NOMO-1 (cell line): ENCODE measurements around the gene COX19.
A peak's percentile ranks its signal among the peaks of the same experiment; 100 is the strongest.
"Not testable (repeated sequence)": the region's sequence is repeated elsewhere in the genome, so short reads cannot be mapped to it uniquely, and the experiment has no call there.

Source experiments
- DNase-seq, 2 experiments: peaks; one replicate each; lab custom pipeline; 2025; ENCODE audit not compliant: unreplicated experiment in 2 of 2; lab: John Stamatoyannopoulos, UW

COX19 gene

GRCh38 chr7:963236-964078 lies 11.9 kb downstream of the COX19 start:
- DNase-seq = no peak

- no peak for DNase-seq
Observed at GRCh38 chr7:962401-963081, 12.8 kb downstream of the COX19 start.

- no peak for DNase-seq
Observed at GRCh38 chr7:961546-962400, 13.6 kb downstream of the COX19 start.

- not testable (repeated sequence) for DNase-seq
Observed at GRCh38 chr7:960972-961371, 14.4 kb downstream of the COX19 start.

- no peak for DNase-seq
Observed at GRCh38 chr7:960269-960871, 15.0 kb downstream of the COX19 start.

- DNase-seq = not testable (repeated sequence)
Observed at GRCh38 chr7:959740-960139, 15.6 kb downstream of the COX19 start.

- DNase-seq = no peak
Observed at GRCh38 chr7:959271-959670, 16.1 kb downstream of the COX19 start.

- DNase-seq = no peak
Observed at GRCh38 chr7:958221-959200, 16.8 kb downstream of the COX19 start.

GRCh38 chr7:957418-958220 lies 17.7 kb downstream of the COX19 start:
- DNase-seq = peak; percentile 85 to 96

GRCh38 chr7:956031-956430 lies 19.3 kb downstream of the COX19 start:
- DNase-seq = no peak

- peak; percentile 56 to 80 for DNase-seq
Observed at GRCh38 chr7:954330-955238, 20.8 kb downstream of the COX19 start, which contains the start of gene ADAP1. ADAP1 (minus strand) TSS chr7:954680; CDS start chr7:954477, 203 bp downstream.

GRCh38 chr7:953547-954327 lies 21.6 kb downstream of the COX19 start:
- peak; percentile 71 to 80 for DNase-seq

GRCh38 chr7:952548-953441 lies 22.6 kb downstream of the COX19 start:
- no peak for DNase-seq

- no peak for DNase-seq
Observed at GRCh38 chr7:951881-952547, 23.3 kb downstream of the COX19 start.
